NCI-H2196 (cell line): ENCODE data around the gene RNF214.
"Not testable (repeated sequence)": the region's sequence is repeated elsewhere in the genome, so short reads cannot be mapped to it uniquely, and the experiment has no call there.

ENCODE experiments used
- DNase-seq: peaks from one replicate; lab custom pipeline; 2025; ENCODE audit not compliant: unreplicated experiment; lab: John Stamatoyannopoulos, UW

The RNF214 gene

DNA sequence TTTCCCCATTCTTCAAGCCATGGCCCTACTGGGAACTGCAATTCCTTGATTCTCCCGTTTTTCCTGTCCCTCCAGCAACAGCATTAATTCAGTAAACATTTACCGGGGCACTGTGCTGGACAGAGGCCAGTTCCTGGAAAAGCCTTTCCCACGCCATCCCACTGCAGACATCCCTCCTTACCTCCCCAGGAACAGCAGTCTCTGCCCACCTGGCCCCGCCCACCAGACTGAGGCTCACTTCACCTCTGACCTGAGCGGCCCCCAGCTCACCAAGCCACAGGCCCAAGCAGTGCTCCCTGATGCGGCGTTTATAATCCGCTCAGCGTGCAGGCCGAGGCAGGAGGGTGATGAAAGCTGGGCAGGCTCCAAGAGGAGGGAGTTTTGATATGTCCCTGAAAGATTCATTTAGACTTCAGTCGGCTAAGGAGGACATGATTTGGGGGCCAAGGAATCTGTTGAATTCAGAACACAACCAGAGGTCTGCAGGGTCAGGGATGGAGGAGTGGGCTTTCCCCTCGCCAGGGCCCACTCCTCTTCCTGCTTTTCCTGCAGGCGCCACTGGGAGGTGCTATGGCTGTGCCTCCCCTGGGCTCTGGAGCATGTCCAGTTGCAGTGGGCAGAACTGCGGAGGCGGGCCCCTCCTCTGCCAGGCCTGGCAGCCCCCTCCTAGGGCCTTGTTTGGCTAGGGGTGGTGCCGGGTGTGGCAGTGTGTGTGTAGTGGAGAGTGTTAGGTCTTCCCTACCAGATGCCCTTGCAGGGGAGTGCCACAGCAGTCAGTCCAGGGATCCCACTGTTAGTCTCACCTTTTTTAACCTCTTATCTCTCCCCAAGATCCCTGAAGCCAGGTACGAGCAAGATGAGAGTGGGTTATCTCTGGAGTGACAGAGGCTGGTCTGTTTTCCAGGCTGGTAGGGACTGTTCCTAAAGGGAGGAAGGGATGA lies 34.7 kb upstream of the RNF214 start:
- no peak for DNase-seq

DNA sequence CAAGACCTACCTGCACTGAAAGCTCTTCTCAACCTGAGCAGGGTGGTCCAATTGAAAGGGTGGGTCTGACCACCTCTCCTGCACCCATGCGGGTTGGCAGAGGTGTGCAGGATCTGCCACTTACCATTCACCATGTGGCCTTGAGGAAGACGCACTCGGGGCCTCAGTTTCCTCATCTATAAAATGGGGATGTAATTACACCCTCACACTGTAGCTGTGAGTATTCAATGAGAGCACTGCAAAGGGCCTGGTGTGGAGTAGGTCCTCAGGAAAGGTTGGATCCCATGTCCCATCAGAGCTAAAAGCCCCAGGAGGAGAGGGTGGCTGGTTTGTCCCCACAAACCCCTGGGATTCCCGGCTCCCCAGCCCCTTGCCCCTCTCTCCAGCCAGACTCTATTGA lies 33.9 kb upstream of the RNF214 start:
- no peak for DNase-seq

DNA sequence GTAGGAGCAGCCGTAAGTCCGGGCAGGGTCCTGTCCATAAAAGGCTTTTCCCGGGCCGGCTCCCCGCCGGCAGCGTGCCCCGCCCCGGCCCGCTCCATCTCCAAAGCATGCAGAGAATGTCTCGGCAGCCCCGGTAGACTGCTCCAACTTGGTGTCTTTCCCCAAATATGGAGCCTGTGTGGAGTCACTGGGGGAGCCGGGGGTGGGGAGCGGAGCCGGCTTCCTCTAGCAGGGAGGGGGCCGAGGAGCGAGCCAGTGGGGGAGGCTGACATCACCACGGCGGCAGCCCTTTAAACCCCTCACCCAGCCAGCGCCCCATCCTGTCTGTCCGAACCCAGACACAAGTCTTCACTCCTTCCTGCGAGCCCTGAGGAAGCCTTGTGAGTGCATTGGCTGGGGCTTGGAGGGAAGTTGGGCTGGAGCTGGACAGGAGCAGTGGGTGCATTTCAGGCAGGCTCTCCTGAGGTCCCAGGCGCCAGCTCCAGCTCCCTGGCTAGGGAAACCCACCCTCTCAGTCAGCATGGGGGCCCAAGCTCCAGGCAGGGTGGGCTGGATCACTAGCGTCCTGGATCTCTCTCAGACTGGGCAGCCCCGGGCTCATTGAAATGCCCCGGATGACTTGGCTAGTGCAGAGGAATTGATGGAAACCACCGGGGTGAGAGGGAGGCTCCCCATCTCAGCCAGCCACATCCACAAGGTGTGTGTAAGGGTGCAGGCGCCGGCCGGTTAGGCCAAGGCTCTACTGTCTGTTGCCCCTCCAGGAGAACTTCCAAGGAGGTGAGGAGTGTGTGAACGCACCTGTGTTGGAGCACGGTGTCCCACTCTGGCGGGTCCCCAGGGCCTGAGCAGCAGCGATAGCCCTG lies 33.2 kb upstream of the RNF214 start, which contains the start of gene TAGLN:
Gene TAGLN (plus strand): TSS at position 318 of the 863 bp plus-strand sequence. CDS start 3,644 bp downstream, outside the sequence.
- no peak for DNase-seq

DNA sequence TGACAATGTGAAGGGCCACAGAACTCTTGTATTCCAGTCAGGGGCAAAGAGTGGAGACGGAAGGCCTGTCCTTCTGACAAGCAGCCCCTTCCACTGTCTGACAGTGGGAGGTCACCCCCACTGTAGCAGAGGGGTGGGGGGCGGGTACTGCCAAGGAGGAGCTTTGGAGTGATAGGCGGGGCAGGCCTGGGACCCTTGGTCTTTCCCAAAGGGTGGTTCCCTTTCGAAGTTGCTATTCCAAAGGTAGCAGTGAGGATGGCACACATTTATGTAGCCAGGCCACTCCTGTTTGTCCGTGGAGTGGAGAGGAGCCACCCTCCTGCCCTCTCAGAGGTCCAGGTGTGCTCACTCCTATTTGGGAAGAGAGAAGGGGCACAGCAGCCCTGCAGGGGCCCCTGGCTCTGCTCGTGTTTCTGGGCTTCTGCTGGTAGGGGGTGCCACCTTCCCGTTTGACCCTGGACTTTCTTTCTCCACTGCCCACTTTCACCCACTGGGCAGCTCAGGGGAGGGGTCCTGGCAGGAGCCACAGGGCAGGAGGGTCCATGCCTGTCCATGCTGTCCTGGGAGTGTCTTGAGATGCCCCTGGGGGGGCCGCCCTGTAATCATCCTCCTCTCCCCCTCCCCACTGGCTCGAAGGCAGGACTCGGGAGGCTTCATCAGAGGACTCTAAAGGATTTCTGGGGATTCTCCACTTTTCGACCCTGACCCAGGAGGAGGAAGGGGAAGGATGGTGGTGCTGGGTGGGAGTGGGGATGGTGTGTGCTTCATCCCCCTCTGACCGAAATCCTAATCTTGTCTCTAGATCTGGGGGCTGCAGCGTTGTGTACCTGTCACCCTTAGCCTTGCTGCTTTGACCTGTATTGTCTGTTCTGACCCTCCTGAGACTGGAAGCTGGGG lies 32.3 kb upstream of the RNF214 start:
- no peak for DNase-seq

DNA sequence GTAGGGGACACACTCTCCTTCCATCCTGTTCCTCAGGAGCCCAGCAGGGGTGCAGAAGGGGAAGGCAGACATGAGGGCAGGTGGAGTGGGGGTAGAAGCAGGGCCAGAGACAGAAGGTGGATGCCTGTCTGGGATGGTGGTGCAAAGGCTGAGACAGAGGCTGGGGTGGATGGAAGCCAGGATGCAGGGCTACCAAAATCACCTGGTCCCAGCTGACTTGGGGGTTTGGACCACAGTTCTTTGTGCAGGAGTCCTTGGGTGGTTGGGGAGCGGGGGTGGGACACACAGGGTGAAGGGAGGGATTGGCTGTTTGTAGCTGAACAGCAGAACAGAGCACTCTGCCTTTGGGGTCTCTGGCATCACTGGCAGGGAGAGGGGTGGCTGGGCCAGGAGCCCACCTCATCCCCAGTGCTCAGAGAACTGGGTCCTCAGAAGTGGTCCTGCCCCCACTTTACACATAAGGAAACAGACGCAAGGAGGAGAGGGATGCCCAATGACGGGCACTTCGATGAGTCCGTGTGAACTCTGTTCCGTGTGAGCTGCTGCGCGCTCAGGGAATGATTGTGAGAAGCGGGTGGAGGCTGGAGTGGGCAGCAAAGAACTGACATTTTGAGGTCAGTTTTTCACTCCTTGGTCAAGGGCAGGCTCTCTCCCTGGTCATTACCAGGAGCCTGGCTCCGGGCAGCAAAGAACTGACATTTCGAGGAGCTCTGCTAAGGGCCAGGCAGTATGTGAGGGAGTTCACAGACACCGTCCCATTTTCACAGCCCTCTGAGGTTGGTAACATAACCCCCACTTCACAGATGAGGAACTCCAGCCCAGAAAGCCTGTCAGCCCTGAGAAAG lies 31.4 kb upstream of the RNF214 start:
- no peak for DNase-seq

DNA sequence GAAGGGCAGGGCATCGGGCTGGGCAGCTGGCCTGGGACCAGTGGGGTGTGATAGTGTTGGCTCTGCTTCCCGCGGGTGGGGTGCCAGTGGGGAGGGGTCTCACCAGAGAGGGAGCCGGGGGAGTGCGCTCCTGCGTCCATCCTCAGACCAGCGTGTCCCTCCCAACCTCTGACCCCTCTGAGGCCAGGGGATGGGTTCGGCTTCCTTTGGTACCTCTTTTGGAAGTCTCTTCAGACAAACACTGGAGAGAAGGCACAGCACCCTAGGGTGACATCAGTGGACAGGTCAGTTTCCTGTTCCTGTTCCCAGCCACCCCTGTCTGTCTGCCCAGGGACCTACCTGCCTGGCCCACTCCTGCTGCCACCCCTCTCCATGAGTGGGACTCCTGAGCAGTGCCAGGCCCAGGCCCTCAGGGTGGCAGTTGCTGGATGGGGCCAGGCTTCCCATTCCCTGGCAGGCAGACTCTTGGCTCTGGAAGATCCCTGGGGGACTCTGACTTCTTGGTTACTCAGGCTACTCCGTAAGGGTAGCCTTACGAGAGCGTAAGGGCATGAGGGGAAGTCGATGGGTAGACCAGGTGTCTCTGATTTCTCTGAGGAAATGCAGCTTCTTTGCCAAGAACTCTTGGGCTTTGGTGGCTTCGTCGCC lies 30.7 kb upstream of the RNF214 start:
- no peak for DNase-seq

DNA sequence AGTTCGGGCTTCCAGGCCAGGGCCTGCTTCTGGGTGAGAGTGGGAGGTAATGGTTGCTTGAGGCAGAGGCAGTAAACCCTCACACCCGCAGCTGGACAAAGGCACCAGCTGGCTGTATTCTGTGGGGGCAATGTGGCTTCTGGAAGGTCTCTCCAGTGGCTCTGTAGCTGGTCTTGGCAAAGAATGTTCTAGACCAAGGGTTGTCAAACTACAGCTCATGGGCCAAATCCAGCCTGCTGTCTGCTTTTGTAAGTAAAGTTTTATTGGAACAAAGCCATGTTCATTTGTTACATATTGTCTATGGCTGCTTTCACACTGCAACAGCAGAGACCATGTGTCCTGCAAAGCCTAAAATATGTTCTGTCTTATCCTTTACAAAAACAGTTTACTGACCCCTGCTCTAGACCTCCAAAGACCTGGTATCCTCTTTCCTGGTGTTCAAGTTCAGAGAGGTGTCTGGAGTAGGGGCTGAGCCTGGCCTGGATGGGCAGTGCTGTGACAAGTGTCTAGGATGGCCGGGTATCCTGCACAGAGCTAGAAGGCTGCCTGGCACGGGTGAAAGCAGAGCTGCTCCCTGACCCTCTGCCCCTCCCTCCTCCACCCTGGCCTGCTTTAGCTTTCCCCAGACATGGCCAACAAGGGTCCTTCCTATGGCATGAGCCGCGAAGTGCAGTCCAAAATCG lies 29.9 kb upstream of the RNF214 start:
- DNase-seq: no peak

DNA sequence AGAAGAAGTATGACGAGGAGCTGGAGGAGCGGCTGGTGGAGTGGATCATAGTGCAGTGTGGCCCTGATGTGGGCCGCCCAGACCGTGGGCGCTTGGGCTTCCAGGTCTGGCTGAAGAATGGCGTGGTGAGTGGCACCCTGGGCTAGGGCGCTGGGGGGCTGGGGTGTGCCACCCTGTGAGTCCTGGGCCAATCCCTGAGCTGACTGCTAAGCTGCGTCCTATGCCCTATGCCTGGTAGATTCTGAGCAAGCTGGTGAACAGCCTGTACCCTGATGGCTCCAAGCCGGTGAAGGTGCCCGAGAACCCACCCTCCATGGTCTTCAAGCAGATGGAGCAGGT lies 29.4 kb upstream of the RNF214 start:
- no peak for DNase-seq

DNA sequence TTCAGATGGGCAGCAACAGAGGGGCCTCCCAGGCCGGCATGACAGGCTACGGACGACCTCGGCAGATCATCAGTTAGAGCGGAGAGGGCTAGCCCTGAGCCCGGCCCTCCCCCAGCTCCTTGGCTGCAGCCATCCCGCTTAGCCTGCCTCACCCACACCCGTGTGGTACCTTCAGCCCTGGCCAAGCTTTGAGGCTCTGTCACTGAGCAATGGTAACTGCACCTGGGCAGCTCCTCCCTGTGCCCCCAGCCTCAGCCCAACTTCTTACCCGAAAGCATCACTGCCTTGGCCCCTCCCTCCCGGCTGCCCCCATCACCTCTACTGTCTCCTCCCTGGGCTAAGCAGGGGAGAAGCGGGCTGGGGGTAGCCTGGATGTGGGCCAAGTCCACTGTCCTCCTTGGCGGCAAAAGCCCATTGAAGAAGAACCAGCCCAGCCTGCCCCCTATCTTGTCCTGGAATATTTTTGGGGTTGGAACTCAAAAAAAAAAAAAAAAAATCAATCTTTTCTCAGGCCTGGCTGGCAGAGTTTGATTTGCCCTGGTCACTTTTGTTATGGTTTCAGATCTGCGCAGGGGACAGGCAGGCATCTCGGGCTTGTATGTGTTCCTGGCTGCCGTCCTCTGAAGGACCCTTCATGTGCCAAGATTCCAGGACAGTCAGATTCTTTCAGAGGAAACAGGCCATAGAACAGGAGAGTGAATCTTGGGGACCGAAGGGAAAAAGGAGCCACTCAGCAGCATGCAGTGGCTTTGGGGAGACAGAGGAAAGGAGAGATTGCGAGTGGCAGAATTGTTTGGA lies 28.0 kb upstream of the RNF214 start:
- DNase-seq: no peak

DNA sequence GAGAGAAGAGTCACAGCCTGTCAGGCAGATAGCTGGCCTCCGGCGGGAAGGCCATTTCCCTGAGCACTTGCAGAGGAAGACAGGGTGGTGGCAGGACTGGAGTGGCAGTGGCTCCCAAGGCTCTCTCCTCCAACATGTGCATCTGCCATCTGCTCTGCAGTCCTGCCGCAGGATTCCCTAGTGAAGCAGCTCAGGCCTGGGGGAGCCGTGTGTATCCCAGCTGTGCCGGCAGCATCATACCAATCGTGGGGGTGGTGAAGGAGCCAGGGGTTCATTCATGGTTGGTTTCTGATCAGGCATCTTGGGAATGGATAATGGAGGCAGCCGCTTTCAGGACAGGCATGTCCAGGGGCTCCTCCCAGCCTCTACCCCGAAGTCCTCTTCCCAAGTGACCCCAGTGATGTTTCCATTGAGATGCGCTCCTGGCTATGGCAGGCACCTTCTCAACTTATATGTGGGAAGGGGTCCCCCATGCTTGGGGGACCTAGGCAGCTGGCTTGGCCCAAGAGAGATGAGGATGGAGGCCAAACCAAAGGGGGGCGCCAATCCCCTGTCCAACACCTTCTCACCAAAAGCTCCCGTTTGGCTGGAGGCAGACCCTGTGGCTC lies 27.2 kb upstream of the RNF214 start:
- no peak for DNase-seq

DNA sequence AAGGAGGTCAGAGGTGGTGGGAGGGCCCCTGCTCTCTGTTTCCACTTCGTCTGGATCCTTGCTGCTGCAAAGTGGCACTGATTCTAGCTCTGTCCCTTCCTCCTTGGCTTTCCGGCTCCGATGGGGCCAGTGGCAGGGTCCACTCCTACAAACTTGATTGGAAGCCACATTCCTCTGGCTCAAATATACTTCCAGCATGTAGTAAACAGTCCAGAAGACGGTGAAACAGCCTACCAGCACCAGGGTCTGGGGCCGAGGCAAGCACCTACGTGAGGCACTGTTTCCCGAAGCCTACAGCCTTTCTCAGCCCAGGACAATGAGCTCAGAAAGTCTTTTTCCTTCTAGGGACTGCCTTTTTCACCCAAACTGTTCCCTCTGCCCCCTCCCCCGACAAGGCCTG lies 26.4 kb upstream of the RNF214 start:
- DNase-seq: not testable (repeated sequence)

DNA sequence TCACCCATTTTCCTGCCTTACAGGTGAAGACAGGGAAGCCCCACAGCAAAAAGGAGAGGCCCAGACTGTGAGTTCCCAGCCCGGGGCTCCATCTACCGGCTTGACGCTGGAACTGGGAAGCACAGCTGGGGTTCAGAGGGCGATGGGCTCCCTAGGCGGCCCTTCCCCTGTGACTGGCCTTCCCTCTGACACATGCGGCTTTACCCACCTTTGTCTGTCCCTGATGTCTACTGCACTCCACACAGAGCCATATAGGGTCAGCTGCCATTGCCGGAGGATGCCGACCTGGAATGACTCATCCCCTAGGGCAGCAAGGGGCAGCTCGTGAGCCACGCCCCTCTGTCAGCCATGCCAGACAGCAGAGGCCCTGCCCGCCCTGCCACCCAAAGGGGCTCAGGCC lies 25.6 kb upstream of the RNF214 start:
- DNase-seq: not testable (repeated sequence)

DNA sequence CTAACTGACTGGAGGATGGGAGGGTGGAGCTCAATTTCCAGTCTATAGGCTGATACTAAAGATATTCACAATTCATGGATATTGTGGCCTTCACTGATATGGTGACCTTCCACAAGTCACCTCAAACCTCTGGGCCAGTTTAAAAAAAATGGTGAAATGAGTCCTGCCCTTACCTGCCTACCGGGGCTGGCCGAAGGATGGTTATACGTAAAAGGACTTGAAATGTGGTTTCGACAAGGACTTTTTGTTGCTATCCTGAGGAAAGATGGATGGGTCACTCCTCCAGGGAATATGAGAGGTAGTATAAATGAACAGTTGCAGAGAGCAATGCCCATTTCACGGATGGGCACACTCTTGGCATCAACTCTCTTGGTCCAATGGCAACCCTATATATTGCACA lies 25.0 kb upstream of the RNF214 start:
- DNase-seq: not testable (repeated sequence)

DNA sequence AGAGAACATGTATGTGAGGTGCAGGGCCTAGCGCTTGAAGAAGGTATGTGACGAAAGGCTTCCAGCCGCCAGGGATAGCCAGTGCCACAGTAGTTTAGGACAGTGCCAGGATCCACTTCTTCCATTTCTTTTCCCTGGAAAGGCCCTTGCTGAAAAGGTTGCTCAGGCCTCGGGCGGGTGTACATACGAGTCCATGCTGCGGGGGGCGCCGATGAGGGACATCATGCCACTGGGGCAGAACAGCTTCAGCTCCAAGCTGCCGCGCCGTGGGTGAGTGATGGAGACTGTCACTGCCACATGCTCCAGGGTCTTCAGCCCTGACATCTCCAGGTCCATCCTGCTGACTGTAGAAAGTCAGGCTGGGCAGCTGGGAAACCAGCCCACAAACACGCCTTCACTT lies 23.8 kb upstream of the RNF214 start:
- not testable (repeated sequence) for DNase-seq

DNA sequence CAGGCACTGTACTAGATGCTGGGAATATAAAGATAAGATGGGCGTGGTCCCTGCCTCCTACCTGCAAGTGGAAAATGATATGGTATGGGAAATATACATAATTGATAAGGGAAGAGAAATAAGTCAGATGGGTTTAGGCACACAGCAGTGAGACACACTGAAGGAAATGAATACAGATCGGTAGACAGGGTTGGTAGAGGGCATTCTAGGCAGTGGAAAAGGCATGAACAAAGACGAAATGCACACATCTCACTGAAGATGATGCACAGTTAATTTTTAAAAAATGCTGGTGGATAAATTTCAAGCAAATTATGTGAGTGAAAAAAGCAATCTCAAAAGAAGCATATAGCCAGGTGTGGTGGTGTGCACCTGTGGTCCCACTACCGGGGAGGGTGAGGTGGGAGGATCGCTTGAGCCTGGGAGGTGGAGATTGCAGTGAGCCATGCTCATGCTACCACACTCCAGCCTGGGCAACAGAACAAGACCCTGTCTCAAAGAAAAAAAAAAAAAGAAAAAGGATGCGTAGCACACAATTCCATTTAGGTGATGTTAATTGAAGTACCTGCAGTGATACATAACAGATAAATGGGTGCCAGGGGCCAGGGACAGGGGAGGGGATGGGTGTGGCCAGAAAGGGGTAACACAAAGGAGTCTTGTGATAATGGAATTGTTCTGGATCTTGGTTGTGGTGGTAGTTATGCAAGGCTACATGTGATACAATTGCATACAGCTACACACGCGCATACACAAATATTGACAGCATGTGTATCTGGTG lies 22.9 kb upstream of the RNF214 start:
- DNase-seq: not testable (repeated sequence)

DNA sequence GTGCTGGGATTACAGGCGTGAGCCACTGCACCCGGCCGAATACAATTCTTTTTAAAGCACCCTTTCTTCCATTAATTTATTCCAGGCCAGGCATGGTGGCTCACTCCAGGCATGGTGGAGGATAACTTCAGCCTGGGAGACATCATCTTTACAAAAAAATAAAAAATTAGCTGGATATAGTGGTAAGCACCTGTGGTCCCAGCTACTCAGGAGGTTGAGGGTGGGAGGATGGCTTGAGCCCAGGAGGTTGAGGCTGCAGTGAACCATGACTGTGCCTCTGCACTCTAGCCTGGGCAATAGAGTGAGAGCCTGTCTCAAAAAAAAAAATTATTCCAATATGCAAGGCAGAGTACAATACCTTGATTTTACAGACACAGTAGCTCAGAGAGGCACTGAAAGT lies 21.9 kb upstream of the RNF214 start:
- DNase-seq: no peak
